ENCODE data around the gene ADAMTSL1.

GRCh38 chr9:18678821-18679590, 205.1 kb downstream of the ADAMTSL1 start:
- TF ChIP-seq NFIC (IDR thresholded peaks at IDR 0.05): no peak
- TF ChIP-seq ZNF23 (CRISPR knock-in tag; IDR thresholded peaks at IDR 0.05): no peak
- no peak for TF ChIP-seq ETS1 (conservative IDR thresholded peaks at IDR 0.05; ENCODE audit: control insufficient read depth, low read depth, low read length)
- TF ChIP-seq KAT8 (IDR thresholded peaks at IDR 0.05; ENCODE audit: low read depth): no peak
- TF ChIP-seq CHD2 (IDR thresholded peaks at IDR 0.05; ENCODE audit: low read depth, low read length): no peak
- TF ChIP-seq ATF2 (CRISPR knock-in tag; IDR thresholded peaks at IDR 0.05): no peak
- TF ChIP-seq MEF2D (tag; conservative IDR thresholded peaks at IDR 0.05; ENCODE audit: low read depth): no peak
- TF ChIP-seq PRDM10 (IDR thresholded peaks at IDR 0.05; ENCODE audit: partially characterized antibody): no peak
- no peak for TF ChIP-seq JUND (IDR thresholded peaks at IDR 0.05; ENCODE audit: borderline replicate concordance, low read depth, low read length)
- no peak for TF ChIP-seq JUND (tag; IDR thresholded peaks at IDR 0.05; ENCODE audit: borderline replicate concordance, low read depth, low read length)
- TF ChIP-seq RNF2 (IDR thresholded peaks at IDR 0.05): no peak
- no peak for TF ChIP-seq GABPA (tag; conservative IDR thresholded peaks at IDR 0.05; ENCODE audit: low read depth)
- TF ChIP-seq XRCC5 (IDR thresholded peaks at IDR 0.05; ENCODE audit: low read depth, low read length): no peak
- TF ChIP-seq SMAD1 (IDR thresholded peaks at IDR 0.05; ENCODE audit: low read depth, low read length, partially characterized antibody): no peak

All from K562 (cell line).